HuH-7.5 (cell line): ENCODE results near the gene CHST13.

ENCODE experiments used
- DNase-seq: peaks from one replicate; pipeline ENCODE4 v3.0.0; 2011; ENCODE audit warnings: low spot score

The CHST13 gene

DNA sequence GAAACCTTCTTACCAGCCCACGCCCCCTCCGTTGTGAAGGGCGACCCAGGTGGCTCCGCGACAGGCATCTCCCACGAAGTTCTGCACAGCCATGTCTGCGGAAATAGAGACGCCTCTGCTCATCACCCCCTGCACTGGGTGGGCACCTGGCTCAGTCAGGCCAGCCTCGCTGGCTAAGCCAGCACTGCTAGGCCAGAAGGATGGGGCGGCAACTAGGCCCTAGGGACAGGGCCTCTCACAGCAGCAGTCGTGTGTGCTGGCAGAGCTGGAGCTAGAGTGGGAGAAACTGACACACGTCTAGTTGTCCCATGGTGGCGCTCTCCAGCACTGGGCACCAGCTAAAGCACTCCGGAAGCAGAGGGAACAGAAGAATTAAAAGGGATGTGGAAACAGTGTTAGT, 35.8 kb upstream of the CHST13 start:
- no peak for DNase-seq

DNA sequence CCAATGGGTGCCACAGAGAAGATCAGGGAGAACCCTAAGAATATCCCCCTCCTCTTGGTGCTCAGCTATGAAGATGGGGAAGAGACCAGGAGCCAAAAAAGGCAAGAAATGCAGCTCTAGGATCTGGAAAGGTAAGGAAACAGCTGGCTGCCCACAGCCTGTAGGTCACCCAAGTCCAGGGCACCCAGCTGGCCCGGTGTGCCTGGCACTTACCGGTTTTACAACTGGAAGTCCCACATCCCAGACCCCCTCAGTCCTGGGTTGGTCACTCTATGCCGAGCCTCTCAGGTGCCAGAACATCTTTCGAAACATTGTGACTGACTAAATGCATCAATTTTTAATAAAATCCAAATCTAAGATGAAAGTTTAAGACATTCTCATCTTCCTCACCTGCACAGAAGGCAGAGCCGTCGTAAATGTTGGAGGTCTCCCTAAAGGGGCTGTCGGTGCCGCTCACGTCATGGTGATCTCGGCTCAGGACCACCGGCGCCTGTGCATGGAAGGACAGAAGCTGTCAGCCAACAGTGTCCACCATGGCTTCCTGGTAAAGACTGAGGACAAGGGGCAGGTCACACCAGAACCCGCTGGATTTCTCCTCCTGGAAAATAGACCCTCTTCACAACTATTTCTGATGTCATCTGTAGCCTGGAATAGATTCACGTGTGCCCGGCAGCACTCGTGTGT, 34.9 kb upstream of the CHST13 start:
- DNase-seq, result no peak

DNA sequence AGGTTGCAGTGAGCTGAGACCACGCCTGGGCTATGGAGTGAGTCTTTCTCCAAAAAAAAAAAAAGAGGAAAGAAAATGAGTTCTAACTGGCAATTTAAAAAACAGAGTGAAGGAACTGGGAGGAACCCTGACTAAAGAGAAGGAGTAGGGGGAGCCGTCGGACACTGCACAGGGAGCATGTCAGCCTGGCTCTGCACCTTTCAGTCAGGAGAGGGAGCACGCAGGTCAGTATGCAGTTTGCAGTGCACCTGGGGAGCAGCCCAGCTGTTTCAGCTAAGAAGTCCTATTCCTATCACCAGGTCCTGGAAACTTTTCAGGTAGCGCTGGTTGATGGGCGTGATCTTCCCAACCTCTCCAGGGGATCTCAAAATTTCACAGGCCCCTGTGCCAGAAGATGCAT, 33.3 kb upstream of the CHST13 start:
- DNase-seq, result peak; percentile 55

DNA sequence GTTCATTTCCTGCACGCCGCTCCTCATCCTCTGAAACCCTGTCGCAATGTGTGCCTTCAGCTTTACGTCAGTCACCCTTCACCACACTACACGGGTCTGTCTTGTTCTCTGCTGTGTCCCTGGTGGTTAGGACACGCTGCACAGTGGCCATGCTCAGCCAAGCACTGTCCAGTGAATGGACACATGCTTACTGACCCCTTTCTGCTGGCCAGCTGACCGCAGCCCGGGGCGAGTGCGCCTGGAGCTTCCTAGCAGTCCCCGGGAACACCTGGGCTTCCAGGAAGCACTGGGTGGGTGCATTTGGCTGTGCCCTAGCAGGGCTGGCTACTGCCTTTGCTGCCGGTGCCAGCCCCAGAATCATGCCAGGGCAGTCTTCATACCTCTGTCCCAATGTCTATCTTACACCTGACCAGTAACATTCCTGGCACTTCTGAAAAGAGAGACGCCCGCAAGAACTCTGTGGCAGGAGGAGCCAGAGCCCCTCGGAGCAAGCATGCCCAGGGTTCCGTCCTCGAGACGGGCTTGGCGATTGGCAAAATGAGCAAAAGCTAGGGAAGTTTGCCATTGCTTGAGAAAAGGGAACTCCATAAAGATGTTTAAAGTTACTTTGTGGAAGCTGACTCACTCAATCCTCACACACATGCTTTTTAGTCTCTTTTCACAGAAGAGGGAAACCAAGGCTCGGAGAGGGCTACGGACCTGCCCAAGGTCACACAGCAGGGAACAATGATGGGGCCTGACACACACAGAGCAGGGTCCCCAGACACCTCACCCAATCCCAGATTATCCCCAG, 32.5 kb upstream of the CHST13 start:
- no peak for DNase-seq

DNA sequence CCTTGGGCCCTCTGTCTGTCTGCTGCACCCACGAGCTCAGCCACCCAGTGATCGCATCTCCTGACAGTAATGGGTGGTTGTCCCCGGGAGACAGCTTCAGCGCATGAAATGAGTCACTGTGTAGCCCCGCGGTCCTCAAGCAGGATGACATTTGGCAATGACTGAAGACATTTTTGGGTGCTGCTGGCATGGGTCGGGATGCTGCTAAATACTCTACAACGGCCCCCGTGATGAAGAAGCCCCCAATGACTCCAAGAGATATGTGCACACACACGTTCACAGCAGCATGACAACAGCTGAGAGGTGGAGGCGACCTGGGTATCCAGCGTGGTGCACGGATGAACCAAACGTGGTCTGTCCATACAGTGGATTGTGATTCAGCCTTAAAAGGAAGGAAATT, 30.9 kb upstream of the CHST13 start:
- no peak for DNase-seq

DNA sequence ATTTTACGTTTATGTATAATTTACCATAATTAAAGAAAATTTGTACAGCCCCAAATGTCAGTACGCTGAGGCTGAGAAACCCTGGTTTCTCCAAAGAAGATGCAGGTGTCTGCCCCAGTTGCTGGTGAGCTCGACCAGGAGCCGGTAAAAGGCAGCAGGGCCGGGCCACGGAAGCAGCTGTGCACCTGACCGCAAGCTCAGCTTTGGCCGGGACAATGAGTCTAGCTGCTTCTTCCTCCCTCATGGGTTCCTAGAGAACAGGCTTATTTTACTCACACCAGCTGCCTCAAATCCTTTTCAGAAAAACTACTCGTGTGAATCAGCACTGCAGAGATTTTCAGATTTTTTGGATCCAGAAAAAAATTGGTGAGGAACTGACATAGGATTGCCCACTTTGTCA, 30.2 kb upstream of the CHST13 start:
- no peak for DNase-seq

DNA sequence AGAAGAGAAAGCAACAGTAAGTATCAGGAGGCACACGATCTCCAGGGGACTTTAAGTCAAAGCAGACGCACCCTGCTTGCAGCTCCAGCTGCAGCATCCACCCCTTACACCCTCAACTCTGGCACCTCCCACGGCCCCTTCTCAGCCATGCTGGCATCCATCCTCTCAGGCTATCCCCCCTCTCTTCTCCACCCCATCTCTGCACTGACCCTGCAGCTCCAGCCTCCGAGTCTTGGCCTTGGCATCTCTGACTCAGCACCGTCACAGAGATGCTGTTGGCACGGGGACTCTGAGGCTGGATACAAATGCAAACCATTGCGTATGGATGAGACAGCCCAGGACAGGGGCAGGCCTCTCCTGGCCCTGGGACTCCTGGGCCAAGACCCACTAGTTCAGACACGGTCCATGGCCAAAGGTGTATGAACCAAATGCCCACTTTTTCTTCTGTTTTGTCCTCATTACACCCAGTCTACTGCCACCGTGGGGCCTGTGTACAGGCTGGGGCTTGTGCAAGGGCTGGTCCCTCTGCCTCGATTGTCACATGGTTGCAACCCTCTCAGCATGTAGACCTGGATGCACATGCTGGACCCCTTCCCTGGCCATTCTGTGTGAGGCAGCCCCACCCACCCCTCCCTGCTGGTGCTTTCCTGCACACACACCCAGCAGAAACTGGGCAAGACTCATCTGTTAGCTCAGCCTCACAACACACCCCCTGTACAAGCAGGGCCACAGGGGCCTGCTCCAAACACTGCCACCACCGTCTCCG, 29.6 kb upstream of the CHST13 start:
- DNase-seq, result no peak

DNA sequence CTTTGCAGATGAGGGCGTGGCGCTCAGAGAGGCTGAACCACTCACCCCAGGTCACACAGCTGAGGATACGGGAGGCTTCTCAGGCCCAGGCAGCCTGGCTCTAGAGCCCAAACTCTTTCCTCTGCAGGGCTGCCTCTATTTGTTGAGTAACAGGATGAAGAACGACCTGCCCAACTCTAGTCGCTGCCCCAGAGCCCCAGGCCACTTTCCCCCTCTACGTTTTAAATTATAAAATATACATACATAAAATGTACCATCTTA, 29.1 kb upstream of the CHST13 start:
- no peak for DNase-seq

- DNase-seq, result no peak
These were observed 28.2 kb upstream of the CHST13 start for GRCh38 chr3:126495786-126496185.

GRCh38 chr3:126496894-126497850, 26.8 kb upstream of the CHST13 start:
- DNase-seq, result no peak

DNA sequence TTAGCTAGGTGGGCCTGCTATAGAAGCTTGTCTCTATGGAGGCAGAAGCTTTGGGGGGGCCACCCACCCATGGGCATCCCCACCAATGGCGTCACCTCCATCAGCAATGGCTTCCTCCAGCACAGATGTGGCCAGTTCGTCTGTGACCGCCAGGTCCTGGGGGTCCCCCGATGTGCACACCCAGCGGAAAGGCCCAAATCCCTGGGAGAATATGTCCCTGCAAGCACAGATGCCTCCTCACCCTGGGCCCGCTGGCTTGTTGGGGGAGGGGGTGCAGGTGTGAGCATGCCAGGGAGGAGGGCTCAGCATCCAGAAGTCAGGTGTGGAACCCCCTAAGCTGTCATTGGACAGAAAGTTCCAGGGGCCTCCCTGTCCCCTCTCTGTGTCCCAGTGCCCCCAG, 26.0 kb upstream of the CHST13 start:
- DNase-seq, result no peak

- DNase-seq, result no peak
These were observed 25.5 kb upstream of the CHST13 start for GRCh38 chr3:126498461-126498860.

DNA sequence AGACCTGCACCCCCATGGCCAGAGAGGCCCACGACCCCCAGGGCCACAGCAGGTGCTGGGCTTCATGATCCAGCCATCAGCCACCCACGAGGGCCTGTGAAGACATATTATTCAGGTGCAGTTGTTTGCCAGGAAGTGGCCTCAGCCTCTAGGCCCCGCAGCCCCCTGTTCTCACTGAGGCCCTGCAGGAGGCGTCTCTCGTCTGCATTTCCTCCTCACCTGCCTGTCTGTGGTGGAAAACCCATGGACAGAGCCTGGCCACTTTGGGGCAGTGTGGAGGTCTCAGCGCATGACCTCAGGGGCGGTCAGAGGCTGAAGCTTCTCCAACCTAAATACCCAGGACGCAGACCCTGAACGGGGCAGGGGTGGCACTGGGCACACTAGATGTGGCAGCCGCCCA, 25.0 kb upstream of the CHST13 start:
- DNase-seq, result no peak

GRCh38 chr3:126499401-126499800, 24.6 kb upstream of the CHST13 start:
- no peak for DNase-seq

GRCh38 chr3:126500016-126500415, 23.9 kb upstream of the CHST13 start:
- DNase-seq, result no peak

DNA sequence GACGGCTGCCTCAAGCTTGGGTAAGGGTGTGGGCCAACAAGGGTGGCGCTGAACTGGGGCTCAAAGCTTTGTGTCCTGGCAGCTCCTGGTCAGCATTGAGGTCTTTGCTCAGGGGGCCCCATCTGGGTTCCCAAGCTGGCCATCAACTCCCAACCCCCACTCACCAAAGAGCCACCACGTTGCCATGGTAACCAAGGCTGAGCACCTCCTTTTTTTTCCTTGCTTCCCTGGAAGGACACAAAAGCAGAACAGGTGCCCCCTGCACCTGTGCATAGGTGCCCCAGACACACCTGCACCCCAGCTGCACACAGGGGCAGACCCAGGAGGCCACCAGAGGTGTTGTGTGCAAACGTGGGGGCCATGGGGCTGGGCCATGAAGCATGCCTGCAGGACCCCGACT, 22.9 kb upstream of the CHST13 start:
- DNase-seq, result no peak

- no peak for DNase-seq
These were observed 22.2 kb upstream of the CHST13 start for GRCh38 chr3:126501736-126502135.

GRCh38 chr3:126502656-126503055, 21.3 kb upstream of the CHST13 start:
- DNase-seq, result no peak

GRCh38 chr3:126503701-126504100, 20.3 kb upstream of the CHST13 start:
- DNase-seq, result no peak

- no peak for DNase-seq
These were observed 16.1 kb upstream of the CHST13 start for GRCh38 chr3:126507886-126508285.

- DNase-seq, result no peak
These were observed 15.4 kb upstream of the CHST13 start for GRCh38 chr3:126508564-126508964.
